Effector CD4-positive, alpha-beta T cell (primary cell): ENCODE measurements around the gene SLC36A3.
"Not testable (repeated sequence)": the region's sequence is repeated elsewhere in the genome, so short reads cannot be mapped to it uniquely, and the experiment has no call there.

ENCODE experiments used
- DNase-seq: peaks from one replicate; pipeline ENCODE4 v3.0.0-alpha.2; 2020

Gene SLC36A3

GRCh38 chr5:151236888-151237287 lies 66.7 kb downstream of the SLC36A3 start:
- no peak for DNase-seq

- DNase-seq = not testable (repeated sequence)
Measured at GRCh38 chr5:151235239-151235571, 68.4 kb downstream of the SLC36A3 start.

- no peak for DNase-seq
Measured at GRCh38 chr5:151234476-151235238, 68.9 kb downstream of the SLC36A3 start.

GRCh38 chr5:151233616-151234085 lies 69.9 kb downstream of the SLC36A3 start:
- DNase-seq = no peak

- DNase-seq = no peak
Measured at GRCh38 chr5:151231359-151231758, 72.2 kb downstream of the SLC36A3 start.

- DNase-seq = no peak
Measured at GRCh38 chr5:151230048-151230680, 73.4 kb downstream of the SLC36A3 start.

GRCh38 chr5:151228986-151229385 lies 74.6 kb downstream of the SLC36A3 start:
- no peak for DNase-seq

- DNase-seq = no peak
Measured at GRCh38 chr5:151227918-151228447, 75.6 kb downstream of the SLC36A3 start.
